Memory B cell (primary cell): Measurements from ENCODE around the gene TREM1.

Experiments
- ATAC-seq: fragments of 150-1000 bp; cut with Tn5 transposase; 2 replicates; pipeline ENCODE4 v1.10.0; 2021; ENCODE audit warnings: low read depth, mild to moderate bottlenecking, moderate library complexity
- DNase-seq, 2 donors: peaks; one replicate each; pipeline ENCODE4 v3.0.0; 2022; ENCODE audit warnings: low spot score in 2 of 2
- H3K27ac Mint-ChIP-seq: one replicate; pipeline ENCODE4 v1.8.0; 2022; ENCODE audit warnings: mild to moderate bottlenecking, moderate library complexity, mixed read lengths
- H3K27me3 Mint-ChIP-seq: one replicate; pipeline ENCODE4 v1.8.0; 2022; ENCODE audit warnings: mixed read lengths
- H3K36me3 Mint-ChIP-seq: one replicate; pipeline ENCODE4 v1.8.0; 2022; ENCODE audit warnings: mild to moderate bottlenecking, mixed read lengths
- H3K4me1 Mint-ChIP-seq: one replicate; pipeline ENCODE4 v1.8.0; 2022; ENCODE audit warnings: mixed read lengths
- H3K4me3 Mint-ChIP-seq: one replicate; pipeline ENCODE4 v1.8.0; 2022; ENCODE audit warnings: mild to moderate bottlenecking, moderate library complexity, mixed read lengths
- H3K9me3 Mint-ChIP-seq: one replicate; pipeline ENCODE4 v1.8.0; 2022; ENCODE audit warnings: mixed read lengths

TREM1 gene

GRCh38 chr6:41232667-41233066, 53.8 kb downstream of the TREM1 start:
- no peak for ATAC-seq
- DNase-seq = no peak
- Mint-ChIP-seq H3K27ac (no peak overlapping the region), H3K4me1 (peaks cover 10% of the 10 kb centered on the region), H3K9me3 (no peaks in the 10 kb centered on the region), H3K36me3 (no peaks in the 10 kb centered on the region), H3K27me3 (peaks cover 9% of the 10 kb centered on the region), H3K4me3 (no peak overlapping the region)

- H3K27ac Mint-ChIP-seq = no peak overlapping the region
- H3K27me3 Mint-ChIP-seq = peaks cover 7% of the 10 kb centered on the region
- DNase-seq (no peak), ATAC-seq (no peak)
- H3K9me3 Mint-ChIP-seq = no peaks in the 10 kb centered on the region
- no peak overlapping the region for H3K4me3 Mint-ChIP-seq
- peaks cover 12% of the 10 kb centered on the region for H3K4me1 Mint-ChIP-seq
- no peaks in the 10 kb centered on the region for H3K36me3 Mint-ChIP-seq
These were observed 55.2 kb downstream of the TREM1 start for GRCh38 chr6:41231246-41231645.

GRCh38 chr6:41229721-41230120, 56.8 kb downstream of the TREM1 start:
- Mint-ChIP-seq H3K4me3 (no peak overlapping the region), H3K27me3 (peaks cover 8% of the 10 kb centered on the region), H3K36me3 (no peaks in the 10 kb centered on the region), H3K27ac (no peak overlapping the region), H3K4me1 (peaks cover 9% of the 10 kb centered on the region), H3K9me3 (no peaks in the 10 kb centered on the region)
- DNase-seq (no peak), ATAC-seq (no peak)

- ATAC-seq = no peak
- Mint-ChIP-seq H3K4me3 (no peak overlapping the region), H3K9me3 (no peaks in the 10 kb centered on the region), H3K4me1 (peaks cover 9% of the 10 kb centered on the region), H3K27me3 (peaks cover 11% of the 10 kb centered on the region), H3K27ac (no peak overlapping the region), H3K36me3 (no peaks in the 10 kb centered on the region)
- DNase-seq = no peak
These were observed 57.9 kb downstream of the TREM1 start for GRCh38 chr6:41228616-41229015.

GRCh38 chr6:41228096-41228495, 58.4 kb downstream of the TREM1 start, which contains the start of gene TREML4:
Gene TREML4, plus strand, starts transcription at chr6:41228349. Its CDS starts 79 bp downstream, at chr6:41228428.
- peaks cover 11% of the 10 kb centered on the region for H3K27me3 Mint-ChIP-seq
- no peak within 1 kb of the TSS for H3K27ac Mint-ChIP-seq

GRCh38 chr6:41226752-41227151, 59.7 kb downstream of the TREM1 start:
- Mint-ChIP-seq H3K9me3 (no peaks in the 10 kb centered on the region), H3K36me3 (no peaks in the 10 kb centered on the region), H3K27ac (no peak overlapping the region), H3K4me3 (no peak overlapping the region), H3K27me3 (peaks cover 13% of the 10 kb centered on the region), H3K4me1 (peaks cover 9% of the 10 kb centered on the region)
- DNase-seq (no peak), ATAC-seq (no peak)

More at GRCh38 chr6:41228096-41228495, 58.4 kb downstream of the TREM1 start, which contains the start of gene TREML4:
- Mint-ChIP-seq H3K36me3 (no peaks in the 10 kb centered on the region), H3K9me3 (no peaks in the 10 kb centered on the region), H3K4me3 (peak within 1 kb of the TSS; percentile 66), H3K4me1 (peaks cover 9% of the 10 kb centered on the region)
- ATAC-seq (peak; percentile 77), DNase-seq (peak in 1 of 2 donors; percentile 7)

GRCh38 chr6:41224800-41225199, 61.7 kb downstream of the TREM1 start:
- ATAC-seq (no peak), DNase-seq (no peak)
- Mint-ChIP-seq H3K9me3 (peaks cover 2% of the 10 kb centered on the region), H3K36me3 (no peaks in the 10 kb centered on the region), H3K27me3 (peaks cover 14% of the 10 kb centered on the region), H3K27ac (no peak overlapping the region), H3K4me1 (peaks cover 9% of the 10 kb centered on the region), H3K4me3 (no peak overlapping the region)
